ENCODE results near the gene ZNF792. TPM values are rescaled to one million over a fixed set of nuclear protein-coding genes. Genes with fewer than 3 reads are reported as not detected.
"Not testable (repeated sequence)": the region's sequence is repeated elsewhere in the genome, so short reads cannot be mapped to it uniquely, and the experiment has no call there.

ZNF792 gene
- total RNA-seq, 1 donor from 2014 or later = 3.3 TPM

DNA sequence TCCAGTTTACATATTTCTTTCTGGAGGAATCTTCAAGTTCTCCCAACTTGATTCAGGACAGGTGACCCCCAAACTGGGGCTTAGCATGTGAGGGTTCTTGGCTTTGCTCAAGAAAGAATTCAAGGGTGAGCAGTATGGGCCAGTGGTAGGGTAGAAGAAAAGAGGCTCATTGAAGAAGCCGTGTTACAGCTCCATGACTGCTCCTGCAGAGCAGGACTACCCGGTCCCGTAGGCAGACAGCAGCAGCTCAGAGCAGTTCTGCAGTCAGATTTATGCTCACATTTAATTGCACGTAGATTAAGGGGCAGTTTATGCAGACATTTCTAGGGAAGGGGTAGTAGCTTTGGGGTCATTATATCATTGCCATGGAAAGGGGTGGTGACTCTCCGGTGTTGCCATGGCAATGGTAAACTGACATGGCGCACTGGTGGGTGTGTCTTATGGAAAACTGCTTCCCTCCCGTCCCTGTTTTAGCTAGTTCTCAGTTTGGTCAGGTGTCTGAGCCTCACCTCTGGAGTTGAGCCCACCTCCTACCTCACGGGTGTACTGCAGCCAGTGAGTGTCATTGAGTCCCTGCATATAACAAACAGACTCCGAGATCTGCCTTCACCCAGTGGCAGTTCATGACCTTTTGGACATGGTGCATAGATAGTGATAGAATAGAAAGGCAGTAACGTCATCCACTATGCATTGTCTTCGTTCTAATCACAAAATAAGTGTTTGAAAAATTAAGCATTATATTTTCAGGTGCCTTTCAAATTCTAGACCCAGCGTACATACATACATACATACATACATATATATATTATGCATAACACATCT is 16.0 kb upstream of the ZNF792 start:
- ATAC-seq (ENCODE audit: poor library complexity) (no peak), DNase-seq (no peak)
- intact Hi-C loops (cut with DNase I) = no loop called here

DNA sequence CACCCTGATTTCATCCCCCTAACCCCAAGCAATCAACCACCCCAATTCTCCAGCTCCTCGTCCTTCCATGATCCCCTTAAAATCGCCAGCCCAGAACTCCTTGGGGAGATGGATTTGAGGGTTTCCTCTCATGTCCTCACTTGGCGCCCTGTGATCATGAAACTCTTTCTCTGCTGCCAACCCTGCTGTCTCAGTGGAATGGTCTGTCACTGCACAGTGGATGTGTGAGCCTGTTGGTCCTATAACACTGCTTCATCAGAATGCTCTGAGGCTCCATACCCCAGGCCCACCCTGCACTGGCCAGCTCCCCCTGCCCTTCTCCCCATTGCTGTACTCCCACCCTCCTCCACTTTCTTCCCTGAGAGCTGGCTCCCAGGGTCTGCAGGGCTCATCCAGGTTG is 12.6 kb upstream of the ZNF792 start:
- DNase-seq (no peak), ATAC-seq (ENCODE audit: poor library complexity) (no peak)
- intact Hi-C loops (cut with DNase I) = no loop called here

DNA sequence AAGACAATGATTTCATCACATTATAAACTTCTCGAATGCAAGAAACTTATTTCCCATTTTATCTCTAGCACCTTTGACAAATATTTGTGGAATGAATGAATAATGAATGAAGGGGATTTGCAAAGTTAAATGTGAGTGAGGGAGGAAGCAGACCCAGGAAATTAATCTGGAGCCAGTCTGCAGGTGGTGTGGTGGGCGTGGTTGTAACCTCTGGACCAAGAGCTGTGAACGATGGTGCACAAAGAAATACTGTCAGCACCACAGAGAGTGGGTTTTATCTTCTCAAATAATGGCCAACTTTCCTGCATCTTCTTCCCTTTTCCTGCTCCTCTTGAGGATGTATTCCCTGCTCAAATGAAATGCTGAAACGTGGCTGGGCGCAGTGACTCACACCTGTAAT is 11.0 kb upstream of the ZNF792 start:
- DNase-seq = no peak
- no peak for ATAC-seq (ENCODE audit: poor library complexity)
- intact Hi-C loops (cut with DNase I) = no loop called here

DNA sequence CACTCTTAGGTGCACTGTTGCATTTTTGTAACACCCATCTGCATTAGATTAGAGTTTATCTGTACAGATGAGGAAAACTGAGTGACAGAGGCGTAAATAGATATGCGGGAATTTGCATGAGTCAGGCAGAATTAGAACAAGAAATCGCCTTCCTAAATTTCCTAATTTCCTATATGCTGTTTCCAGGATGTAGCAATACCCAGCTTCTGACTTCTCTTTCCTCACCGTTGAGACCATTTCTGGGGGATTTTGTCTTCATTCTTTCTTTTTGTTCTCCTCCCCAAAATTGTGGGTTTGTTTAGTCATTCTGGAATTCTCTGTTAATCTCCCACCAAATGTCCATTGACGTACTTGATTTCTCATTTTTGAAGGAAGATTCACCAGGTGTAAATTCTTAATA is 10.6 kb upstream of the ZNF792 start:
- DNase-seq (no peak), ATAC-seq (ENCODE audit: poor library complexity) (no peak)
- intact Hi-C loops (cut with DNase I) = loop anchor here (5.0 kb wide), 1 partner anchor 113 kb away; no protein-coding TSS in a partner anchor

DNA sequence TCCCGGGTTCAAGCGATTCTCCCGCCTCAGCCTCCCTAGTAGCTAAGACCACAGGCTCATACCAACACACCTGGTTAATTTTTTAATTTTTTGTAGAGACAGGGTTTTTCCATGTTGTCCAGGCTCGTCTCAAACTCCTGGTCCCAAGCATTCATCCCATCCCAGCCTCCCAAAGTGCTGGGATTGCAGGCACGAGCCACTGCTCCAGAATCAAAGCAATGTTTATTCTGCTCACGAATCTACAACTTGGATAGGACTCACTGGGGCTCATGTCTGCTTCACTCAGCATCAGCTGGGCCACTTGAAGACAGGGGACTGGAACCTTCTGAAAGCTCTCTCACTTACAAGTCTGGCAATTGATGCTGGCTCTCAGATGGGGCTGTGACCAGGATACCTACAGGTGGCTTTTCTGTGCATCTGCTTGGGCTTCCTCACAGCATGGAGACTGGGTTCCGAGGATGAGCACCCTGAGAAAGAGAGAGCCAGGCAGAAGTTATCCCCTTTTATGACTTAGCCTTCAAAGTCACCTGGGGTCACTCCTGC is 8.2 kb upstream of the ZNF792 start:
- intact Hi-C loops (cut with DNase I) = loop anchor here (2.0 to 5.0 kb wide), 2 partner anchors 41 to 115 kb away; no protein-coding TSS in a partner anchor
- ATAC-seq (ENCODE audit: poor library complexity) (no peak), DNase-seq (no peak)

DNA sequence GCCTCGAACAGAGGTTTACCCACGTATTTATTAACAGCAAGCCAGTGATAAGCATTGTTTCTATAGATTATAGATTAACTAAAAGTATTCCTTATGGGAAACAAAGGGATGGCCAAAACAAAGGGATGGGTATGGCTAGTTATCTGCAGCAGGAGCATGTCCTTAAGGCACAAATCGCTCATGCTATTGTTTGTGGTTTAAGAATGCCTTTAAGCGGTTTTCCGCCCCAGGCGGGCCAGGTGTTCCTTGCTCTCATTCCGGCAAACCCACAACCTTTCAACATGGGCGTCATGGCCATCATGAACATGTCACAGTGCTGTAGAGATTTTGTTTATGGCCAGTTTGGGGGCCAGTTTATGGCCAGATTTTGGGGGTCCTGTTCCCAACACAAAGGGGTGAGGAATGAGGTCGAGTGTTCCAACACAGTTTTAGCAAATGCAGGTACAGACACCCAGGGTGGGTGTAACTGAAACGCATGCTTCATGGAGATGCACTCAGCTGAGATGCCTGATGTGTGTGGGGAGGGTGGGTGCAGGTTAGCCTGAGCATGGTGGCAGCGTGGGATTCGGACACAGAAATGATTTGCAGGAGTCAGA is 6.3 kb upstream of the ZNF792 start:
- intact Hi-C loops (cut with DNase I) = loop anchor here (5.0 kb wide), 1 partner anchor 117 kb away; no protein-coding TSS in a partner anchor
- not testable (repeated sequence) for ATAC-seq (ENCODE audit: poor library complexity); DNase-seq

DNA sequence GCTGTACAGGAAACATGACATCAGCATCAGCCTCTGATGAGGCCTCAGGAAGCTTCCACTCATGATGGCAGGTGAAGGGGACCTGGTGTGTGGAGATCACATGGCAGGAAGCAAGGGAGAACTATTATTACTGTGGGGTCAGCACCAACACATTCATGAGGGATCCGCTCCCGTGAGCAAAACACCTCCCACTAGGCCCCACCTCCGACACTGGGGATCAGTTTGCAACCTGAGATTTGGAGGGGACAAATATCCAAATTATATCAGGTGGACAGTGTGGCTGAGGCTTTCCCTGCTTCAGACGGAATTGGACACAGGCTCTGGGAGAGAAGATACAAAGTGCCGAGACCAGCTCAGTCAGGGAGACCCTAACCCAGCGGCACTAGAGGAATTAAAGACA is 5.7 kb upstream of the ZNF792 start:
- no peak for ATAC-seq (ENCODE audit: poor library complexity)
- intact Hi-C loops (cut with DNase I) = loop anchor here (5.0 kb wide), 1 partner anchor 118 kb away; no protein-coding TSS in a partner anchor
- DNase-seq = no peak

DNA sequence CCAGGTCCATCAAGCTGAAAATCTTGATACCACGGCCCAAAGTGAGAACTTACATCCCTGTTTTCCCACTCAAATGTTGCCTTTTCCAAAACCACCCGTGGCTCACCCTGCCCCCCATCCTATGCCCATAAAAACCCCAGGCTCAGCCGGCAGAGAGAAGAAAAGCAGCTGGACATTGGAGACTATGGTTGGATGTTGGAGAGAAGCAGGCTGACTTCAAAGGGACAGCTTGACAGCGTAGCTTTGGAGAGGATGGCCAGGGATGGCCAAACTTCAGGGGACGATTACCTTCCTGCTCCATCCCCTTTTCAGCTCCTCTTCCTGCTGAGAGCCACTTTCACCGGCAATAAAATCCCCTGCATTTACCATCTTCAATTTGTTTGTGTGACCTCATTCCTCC is 3.5 kb upstream of the ZNF792 start:
- ATAC-seq (ENCODE audit: poor library complexity) (no peak), DNase-seq (no peak)
- intact Hi-C loops (cut with DNase I) = no loop called here

DNA sequence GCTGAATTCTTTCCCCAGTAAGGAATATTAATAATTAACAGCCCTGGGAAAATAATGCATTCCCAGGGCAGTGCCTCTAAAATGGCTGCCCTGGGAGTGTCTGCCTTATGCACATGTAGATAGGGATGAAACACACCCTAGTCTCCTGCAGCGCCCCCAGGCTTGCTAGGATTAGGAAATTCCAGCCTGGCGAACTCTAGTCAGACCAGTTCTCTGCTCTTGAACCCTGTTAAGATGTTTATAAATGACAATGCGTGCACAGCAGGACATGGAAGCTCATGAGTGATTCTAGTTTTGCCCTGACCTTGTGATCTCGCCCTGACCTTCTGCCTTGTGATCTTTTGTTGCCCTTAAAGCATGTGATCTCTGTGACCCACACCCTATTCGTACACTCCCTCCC is 1.5 kb upstream of the ZNF792 start:
- ATAC-seq (ENCODE audit: poor library complexity); DNase-seq; intact Hi-C loops (cut with DNase I): not testable (repeated sequence)

DNA sequence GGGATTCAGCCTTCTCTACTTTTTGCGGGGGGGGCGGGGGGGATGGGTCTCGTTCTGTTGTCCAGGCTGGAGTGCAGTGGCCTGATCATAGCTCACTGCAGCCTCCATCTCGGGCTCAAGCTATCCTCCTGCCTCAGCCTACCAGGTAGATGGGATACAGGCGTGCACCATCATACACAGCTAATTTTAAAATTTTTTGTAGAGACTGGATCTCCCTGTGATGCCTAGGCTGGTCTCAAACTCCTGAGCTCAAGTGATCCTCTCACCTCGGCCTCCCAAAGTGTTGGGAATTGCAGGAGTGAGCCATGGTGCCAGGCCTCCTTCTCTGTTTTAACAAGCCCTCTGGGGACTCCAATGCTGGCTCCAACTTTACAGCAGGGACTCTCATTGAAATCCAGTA is 569 bp upstream of the ZNF792 start:
- intact Hi-C loops (cut with DNase I) = no loop called here
- no peak for DNase-seq
- ATAC-seq (ENCODE audit: poor library complexity) = no peak

DNA sequence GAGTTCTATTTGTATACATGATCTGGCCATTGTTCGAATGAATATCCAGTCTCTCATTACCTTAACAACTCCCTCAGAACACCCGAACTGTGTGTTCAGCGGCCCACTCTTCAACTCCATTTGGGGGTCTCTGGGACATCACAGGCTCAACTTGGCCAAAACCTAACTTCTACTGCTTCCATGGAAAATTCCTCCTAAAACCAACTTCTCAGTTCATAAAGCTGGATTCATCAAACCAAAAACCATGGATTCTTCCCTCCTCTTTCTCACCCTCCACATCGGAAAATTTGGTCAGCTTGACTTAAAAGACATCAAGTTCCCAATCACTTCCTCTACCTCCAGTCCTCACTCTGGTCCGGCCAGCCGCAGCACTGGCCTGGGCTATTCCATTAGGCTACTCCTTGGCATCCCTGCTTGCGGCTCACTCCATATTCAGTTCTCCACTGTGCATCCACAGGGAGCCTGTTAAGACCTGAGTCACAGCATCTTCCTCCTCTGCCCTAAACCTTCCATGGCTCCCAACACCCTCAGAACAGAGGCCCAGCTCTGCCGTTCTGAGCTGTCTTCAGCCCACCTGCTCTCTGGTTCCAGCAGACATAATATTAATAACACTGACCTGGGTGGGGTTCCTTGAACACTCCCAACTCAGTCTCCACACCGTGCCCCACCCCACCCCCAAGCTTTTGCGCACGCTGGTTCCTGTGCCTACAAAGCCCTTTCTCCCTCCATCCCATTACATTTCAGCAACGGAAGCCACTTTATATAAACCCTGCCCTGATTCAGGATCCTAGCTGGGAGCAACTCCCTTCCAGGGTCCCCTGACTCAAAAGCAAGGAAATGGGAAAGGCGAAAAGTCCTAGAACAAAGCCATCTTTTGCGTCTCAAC is 1.1 kb downstream of the ZNF792 start:
- intact Hi-C loops (cut with DNase I) = no loop called here
- ATAC-seq (ENCODE audit: poor library complexity) = peak; percentile 39
- DNase-seq = no peak

DNA sequence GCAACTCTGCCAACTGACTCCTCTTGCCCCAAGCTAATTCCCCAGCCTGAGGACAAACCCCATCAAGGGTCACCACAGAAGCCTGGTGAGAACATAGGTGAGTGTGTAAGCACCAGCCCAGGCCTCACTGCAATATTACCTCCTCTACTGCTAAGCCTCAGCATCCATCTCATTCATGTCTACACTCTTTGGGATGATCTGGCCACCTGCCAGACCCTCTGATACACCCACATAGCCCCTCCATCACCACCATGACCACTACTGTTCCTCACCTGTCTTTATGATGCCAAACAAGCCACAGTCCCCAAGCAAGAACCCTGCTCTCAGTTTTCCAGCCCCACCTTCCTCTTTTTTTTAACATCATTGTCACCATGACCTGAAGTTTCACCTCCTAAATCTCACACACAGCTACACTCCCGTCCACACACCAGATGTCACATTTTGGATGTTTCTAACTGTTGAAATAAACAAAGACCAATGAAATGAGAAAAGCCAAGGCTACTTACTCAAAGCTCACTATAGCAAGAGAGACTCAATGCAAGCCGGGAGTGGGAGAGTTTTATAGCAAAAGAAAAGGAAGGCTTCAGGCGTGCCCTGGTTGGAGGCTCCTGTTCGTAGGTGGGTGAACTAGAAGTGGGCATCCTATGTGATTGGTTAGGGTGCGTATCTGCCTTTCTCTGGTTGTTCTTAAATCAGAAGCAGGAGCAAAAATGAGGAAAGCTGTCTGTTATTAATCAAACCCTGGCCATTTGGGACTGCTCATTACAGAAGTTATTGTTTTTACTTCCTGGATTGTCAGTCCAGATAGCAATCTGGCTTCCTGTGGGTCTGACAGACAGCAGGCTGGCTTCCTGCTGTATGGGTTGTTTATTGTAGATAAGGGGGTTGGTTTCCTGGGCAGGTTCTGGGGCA is 2.0 kb downstream of the ZNF792 start:
- ATAC-seq (ENCODE audit: poor library complexity) (peak; percentile 19), DNase-seq (no peak)
- intact Hi-C loops (cut with DNase I) = no loop called here

DNA sequence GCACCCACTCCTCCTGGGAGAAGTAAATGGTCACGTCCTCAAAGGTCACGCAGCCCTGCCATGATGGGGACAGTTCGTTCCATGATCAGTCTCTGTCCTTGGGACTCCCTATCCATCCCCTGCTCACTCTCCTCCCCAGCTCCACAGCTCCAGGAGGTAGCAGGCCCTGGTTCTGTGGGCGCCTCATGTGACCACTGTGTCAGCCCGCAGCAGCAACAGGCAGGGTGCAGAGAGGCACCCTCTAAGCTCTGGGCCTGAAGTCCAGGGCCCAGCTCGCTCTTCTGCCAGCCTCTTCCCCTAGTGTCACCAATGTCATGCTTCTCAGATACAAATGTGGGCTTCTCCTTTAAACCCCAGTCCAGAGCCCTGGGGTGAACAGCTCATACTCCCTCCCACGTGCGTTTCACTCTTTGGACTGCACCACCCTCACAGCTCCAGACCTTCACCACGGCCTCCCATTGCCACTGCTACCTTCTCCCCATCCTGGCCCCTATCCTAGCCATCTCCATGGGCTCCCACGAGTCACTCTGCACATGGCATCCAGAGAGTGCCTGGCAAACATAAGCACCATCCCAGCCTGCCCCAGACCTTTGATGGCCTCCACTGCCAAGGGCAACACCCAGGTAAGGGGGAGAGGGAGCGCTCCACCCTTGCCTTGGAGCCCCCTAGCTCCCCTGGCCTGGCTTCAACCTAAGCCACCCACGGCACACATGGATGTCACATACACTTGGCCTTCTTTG is 2.9 kb downstream of the ZNF792 start:
- ATAC-seq (ENCODE audit: poor library complexity) = no peak
- intact Hi-C loops (cut with DNase I) = no loop called here
- DNase-seq = no peak

DNA sequence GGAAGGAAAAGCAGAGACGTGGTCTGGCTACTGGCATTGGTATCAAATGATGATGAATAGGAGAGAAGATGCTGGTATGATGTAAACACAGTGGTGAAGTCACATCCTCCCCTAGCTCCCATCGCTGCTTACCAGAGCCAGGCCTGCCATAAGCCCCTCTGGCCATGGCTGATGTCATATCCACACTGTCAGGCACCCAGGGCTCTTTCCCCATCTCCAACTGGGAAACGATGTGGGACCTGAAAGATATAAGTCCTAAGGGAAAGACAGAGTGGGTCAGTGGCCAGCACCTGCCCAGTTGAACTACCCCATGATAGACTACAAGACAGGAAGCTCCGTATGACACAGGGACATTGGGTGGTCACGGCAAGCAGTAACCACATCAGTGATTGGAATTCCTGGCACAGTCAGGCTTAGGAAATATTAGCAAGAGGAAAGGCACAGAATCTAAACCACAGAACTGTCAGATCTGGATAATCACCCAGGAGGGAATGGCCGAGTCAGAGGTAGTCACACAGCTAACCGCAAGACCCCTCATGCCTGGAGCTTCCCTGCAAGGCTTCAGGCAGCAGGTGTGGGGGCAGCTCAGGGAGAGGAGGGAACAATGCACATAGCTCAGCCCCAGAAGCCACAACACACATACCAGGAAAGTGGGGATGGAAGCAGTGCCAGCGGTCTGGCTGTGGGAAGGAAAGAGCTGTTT is 3.8 kb downstream of the ZNF792 start:
- ATAC-seq (ENCODE audit: poor library complexity) (no peak), DNase-seq (no peak)
- intact Hi-C loops (cut with DNase I) = no loop called here

DNA sequence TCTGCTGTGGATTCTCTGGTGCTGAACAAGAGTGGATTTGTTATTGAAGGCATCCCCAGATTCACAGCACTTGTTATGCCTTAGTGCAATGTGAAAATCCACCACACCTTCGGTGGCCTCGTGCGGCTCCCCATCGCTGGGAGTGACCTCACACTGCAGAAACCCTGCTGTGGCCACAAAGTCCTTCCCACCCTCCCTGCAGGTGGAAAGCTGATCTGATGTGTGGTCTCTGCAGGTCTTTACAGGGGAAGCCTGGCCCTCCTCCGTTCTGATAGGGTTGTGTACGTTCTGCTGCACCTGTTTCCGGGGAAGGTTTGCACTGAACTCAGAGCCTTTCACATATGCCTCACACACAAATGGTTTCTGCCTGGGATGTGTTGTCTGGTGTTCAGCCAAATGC is 5.0 kb downstream of the ZNF792 start:
- intact Hi-C loops (cut with DNase I) = no loop called here
- DNase-seq = no peak
- no peak for ATAC-seq (ENCODE audit: poor library complexity)

DNA sequence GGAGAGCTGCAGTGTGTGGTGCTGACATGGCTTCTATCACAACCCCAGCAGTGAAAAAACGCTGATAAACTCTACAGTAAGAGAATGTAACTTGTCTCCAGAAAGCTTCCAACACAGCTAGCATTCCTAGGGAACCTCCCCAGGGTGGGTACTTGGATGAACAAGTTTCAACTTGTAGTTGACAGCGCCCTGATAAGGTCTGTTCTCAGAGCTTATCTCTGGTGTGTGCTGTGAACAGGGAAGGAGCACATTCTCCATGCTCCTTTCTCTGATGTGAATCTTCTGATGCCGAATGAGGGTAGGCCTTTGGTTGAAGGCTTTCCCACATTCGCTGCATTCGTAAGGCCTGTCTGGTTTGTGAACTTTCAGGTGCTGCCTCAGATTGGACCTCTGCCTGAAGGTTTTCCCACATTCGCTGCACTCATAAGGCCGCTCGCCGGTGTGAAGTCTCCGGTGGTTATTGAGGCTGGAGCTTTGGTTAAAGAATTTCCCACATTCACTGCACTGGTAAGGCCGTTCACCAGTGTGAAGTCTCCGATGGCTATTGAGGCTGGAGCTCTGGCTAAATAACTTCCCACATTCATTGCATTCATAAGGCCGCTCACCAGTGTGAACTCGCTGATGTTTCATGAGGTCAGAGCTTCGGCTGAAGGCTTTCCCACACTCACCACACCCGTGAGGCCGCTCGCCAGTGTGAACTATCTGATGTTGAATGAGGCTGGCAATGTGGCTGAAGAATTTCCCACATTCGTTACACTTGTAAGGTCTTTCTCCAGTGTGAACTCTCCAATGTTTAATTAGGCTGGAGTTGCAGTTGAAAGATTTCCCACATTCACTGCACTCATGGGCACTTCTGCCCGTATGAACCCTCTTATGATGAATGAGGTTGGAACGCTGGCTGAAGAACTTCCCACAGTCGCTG is 5.9 kb downstream of the ZNF792 start:
- DNase-seq (no peak), ATAC-seq (ENCODE audit: poor library complexity) (no peak)
- intact Hi-C loops (cut with DNase I) = no loop called here
